Mammary epithelial cell (primary cell): ENCODE measurements around the gene SLC25A26.

Experiments
- CTCF ChIP-seq, 2 donors: IDR thresholded peaks in 1 of 2; conservative IDR thresholded peaks in 1 of 2; 2 replicates each; pipeline ENCODE4 v1.5.1; 2011 to 2012; ENCODE audit warnings: inconsistent platforms in 2 of 2, low read length in 2 of 2, mild to moderate bottlenecking in 2 of 2, control low read depth in 1 of 2, low read depth in 1 of 2; ENCODE audit not compliant: insufficient read depth in 1 of 2; ENCODE audit errors: extremely low read depth in 1 of 2
- EZH2 ChIP-seq: IDR thresholded peaks from 2 replicates; pipeline ENCODE4 v1.6.1; 2012; ENCODE audit warnings: low read length, inconsistent platforms, borderline replicate concordance

DNA sequence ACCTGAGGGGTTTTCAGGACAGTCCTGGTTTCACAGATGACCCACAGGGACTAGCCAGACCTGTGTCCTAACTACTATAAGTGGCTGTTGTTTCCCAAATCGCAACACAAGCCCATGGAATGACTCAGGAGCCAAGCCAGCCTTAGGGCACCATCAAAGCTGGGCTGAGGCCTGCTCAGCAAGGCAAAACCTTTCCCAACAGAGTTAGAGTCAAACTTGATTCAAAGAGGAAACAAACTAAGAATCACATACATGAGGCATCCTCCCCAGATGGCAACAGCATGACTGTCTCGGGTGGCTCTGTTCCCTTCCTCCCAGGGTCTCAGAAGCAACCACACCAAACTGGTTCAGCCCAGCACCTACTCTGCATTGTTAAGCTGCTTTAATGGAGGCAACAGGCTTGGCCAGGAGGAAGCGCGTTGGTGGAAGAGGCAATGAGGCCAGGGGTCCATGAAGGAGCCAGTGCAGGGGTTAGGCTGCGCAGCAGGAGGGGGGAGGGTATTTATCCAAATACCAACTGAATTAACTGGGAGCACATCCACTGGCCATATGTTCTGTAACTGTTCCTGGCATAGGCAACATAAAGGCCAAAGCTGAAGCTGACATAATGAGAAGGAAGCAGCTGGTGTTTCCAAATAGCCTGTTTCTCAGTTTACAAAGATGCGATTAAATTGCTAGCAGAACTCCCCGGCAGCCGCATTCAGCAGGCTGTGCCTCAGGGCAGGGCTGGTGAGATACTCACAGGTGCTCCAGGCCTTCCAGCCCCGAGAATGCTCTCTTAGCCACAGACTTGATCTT, 177.6 kb downstream of the SLC25A26 start:
- no peak for TF ChIP-seq CTCF (conservative IDR thresholded peaks at IDR 0.05 in 1 of 2, IDR thresholded peaks at IDR 0.05 in 1 of 2; ENCODE audit: extremely low read depth in 1 of 2, insufficient read depth in 1 of 2, low read depth in 1 of 2, low read length in 2 of 2)
- TF ChIP-seq EZH2 = no peak
